ENCODE results near the gene PGLYRP1. TPM values are rescaled to one million over a fixed set of nuclear protein-coding genes. Genes with fewer than 3 reads are reported as not detected.

PGLYRP1 gene
- total and polyA plus RNA-seq, 12 donors = 0.16 to 1.1 (median 0.81) TPM; not detected in 9

DNA sequence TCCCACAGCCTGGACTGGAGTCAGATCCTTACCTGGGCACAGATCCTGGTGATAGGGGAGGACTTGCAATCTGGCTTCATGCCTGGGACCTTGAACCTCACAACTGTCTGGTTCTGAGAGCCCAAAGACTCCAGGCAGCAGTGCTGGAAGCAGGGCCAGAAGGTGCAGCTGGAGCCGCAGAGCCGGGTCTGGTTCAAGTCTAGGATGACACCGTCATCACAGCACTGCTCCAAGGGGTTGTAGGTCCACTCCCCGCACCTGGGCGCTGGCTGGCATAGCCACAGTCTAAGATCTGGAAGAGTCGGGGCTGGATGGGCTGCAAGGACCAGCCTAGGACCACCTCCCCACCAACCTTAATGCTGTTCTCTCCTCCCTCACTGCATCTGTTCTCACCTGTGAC, 17.3 kb upstream of the PGLYRP1 start:
- Histone ChIP-seq H3K36me3 (no peaks in the 10 kb centered on the region), H3K27me3 (peaks cover 0 to 64% (median 47%) of the 10 kb centered on the region in 7 donors), H3K27ac (no peak overlapping the region), H3K4me1 (no peaks in the 10 kb centered on the region), H3K4me3 (no peak overlapping the region), H3K9me3 (no peaks in the 10 kb centered on the region)
- TF ChIP-seq, protein P1, sequence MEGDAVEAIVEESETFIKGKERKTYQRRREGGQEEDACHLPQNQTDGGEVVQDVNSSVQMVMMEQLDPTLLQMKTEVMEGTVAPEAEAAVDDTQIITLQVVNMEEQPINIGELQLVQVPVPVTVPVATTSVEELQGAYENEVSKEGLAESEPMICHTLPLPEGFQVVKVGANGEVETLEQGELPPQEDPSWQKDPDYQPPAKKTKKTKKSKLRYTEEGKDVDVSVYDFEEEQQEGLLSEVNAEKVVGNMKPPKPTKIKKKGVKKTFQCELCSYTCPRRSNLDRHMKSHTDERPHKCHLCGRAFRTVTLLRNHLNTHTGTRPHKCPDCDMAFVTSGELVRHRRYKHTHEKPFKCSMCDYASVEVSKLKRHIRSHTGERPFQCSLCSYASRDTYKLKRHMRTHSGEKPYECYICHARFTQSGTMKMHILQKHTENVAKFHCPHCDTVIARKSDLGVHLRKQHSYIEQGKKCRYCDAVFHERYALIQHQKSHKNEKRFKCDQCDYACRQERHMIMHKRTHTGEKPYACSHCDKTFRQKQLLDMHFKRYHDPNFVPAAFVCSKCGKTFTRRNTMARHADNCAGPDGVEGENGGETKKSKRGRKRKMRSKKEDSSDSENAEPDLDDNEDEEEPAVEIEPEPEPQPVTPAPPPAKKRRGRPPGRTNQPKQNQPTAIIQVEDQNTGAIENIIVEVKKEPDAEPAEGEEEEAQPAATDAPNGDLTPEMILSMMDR (IDR thresholded peaks at IDR 0.05) = no peak
- ATAC-seq (no peak), DNase-seq (no peak)
- WGBS, 2 donors = 92 to 94% methylated on average over 6 of the region's 6 CpGs
- intact Hi-C loops (cut with DNase I) = no loop called here

DNA sequence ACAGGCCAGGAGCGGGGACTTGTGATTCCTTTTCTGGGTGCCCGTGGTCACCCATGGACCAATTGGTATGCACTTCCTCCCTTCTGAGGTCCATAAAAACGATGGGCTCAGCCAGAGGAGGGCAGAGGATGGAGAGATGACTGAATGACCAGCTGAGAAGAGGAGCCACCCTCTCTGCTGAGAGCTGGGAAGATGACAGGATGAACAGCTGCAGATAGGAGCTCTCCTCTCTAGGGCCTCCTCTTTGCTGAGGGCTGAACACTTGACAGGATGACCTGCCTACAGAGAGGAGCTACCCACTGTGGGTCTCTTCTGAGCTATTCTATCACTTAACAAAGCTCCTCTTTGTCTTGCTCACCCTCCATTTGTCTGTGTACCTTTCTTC, 13.9 kb upstream of the PGLYRP1 start:
- intact Hi-C loops (cut with DNase I) = no loop called here
- no peak for ATAC-seq
- Histone ChIP-seq H3K27me3 (peaks cover 0 to 60% (median 30%) of the 10 kb centered on the region in 7 donors), H3K27ac (no peak overlapping the region), H3K36me3 (no peaks in the 10 kb centered on the region), H3K4me3 (no peak overlapping the region), H3K4me1 (no peaks in the 10 kb centered on the region), H3K9me3 (no peaks in the 10 kb centered on the region)
- no peak for DNase-seq
- 60 to 75% methylated on average over 3 of the region's 3 CpGs for WGBS, 2 donors
- TF ChIP-seq, protein P1 (IDR thresholded peaks at IDR 0.05) = no peak

- TF ChIP-seq, protein P1 (IDR thresholded peaks at IDR 0.05) = no peak
- Histone ChIP-seq H3K4me3 (no peak overlapping the region), H3K27ac (no peak overlapping the region), H3K27me3 (peaks cover 0 to 56% (median 26%) of the 10 kb centered on the region in 7 donors), H3K9me3 (no peaks in the 10 kb centered on the region), H3K4me1 (no peaks in the 10 kb centered on the region), H3K36me3 (no peaks in the 10 kb centered on the region)
- intact Hi-C loops (cut with DNase I) = no loop called here
- ATAC-seq = no peak
- 80 to 83% methylated on average over 13 of the region's 13 CpGs for WGBS, 2 donors
- DNase-seq = no peak
Observed at GRCh38 chr19:46035986-46036743, 13.3 kb upstream of the PGLYRP1 start.

DNA sequence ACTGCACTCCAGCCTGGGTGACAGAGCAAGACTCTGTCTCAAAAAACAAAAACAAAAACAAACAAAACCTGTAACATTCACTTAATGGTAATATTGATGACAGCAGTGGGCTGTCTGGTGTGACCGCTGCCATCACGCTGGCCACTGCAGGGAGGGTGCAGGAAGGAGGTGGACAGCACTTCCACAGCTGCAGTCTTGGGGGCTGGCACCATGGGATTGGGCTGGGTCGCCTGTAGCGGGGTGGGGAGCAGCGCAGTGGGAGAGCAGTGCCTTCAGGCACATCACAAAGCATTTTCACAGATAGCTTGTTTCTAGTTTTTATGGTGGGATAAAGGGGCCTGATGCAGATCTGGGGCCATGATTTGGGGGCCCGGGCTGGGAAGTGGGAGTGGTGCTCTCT, 12.7 kb upstream of the PGLYRP1 start:
- no peak for ATAC-seq

More for the DNA sequence above, 12.7 kb upstream of the PGLYRP1 start:
- peaks cover 0 to 53% (median 21%) of the 10 kb centered on the region in 7 donors for H3K27me3 ChIP-seq
- intact Hi-C loops (cut with DNase I) = no loop called here
- H3K9me3 ChIP-seq = no peaks in the 10 kb centered on the region
- TF ChIP-seq, protein P1 (IDR thresholded peaks at IDR 0.05) = no peak
- no peak for DNase-seq
- 73 to 81% methylated on average over 6 of the region's 6 CpGs for WGBS, 2 donors
- no peaks in the 10 kb centered on the region for H3K4me1 ChIP-seq
- no peaks in the 10 kb centered on the region for H3K36me3 ChIP-seq
- no peak overlapping the region for H3K27ac ChIP-seq
- no peak overlapping the region for H3K4me3 ChIP-seq

Data from heart right ventricle (tissue), 16 donors.